ENCODE measurements around the gene ALK. TPM values are rescaled to one million over a fixed set of nuclear protein-coding genes. Genes with fewer than 3 reads are reported as not detected.

ALK gene
- total and polyA plus RNA-seq, 2 donors (not counting 1 experiment from before 2014, with no cell fraction given), result not detected

GRCh38 chr2:29606104-29607037 lies 315.0 kb downstream of the ALK start:
- Histone ChIP-seq H3K4me3 (ENCODE audit: control extremely low read depth in 1 of 5, extremely low read depth in 1 of 5, insufficient read depth in 1 of 5, low read depth in 2 of 5, low read length in 4 of 5) (no peak overlapping the region), H3K36me3 (replicated peaks in 1 of 2; ENCODE audit: control extremely low read depth in 1 of 2, control insufficient read depth in 1 of 2, extremely low read depth in 1 of 2, insufficient read depth in 2 of 2, low read length in 1 of 2) (no peaks in the 10 kb centered on the region), H3K9ac (ENCODE audit: low read length) (no peak overlapping the region), H3K4me2 (replicated peaks; ENCODE audit: low read depth, low read length, poor library complexity, severe bottlenecking) (no peak overlapping the region), H2AFZ (ENCODE audit: insufficient read depth, low read depth, low read length, poor library complexity, severe bottlenecking) (no peak overlapping the region), H4K20me1 (ENCODE audit: control insufficient read depth, insufficient read depth, low read length, poor library complexity, severe bottlenecking) (no peaks in the 10 kb centered on the region), H3K9me3 (ENCODE audit: control extremely low read depth in 1 of 3, control insufficient read depth in 2 of 3, insufficient read depth in 1 of 3, low read length in 2 of 3) (peaks cover 0 to 2% (median 0%) of the 10 kb centered on the region in 3 donors), H3K79me2 (ENCODE audit: control insufficient read depth, insufficient read depth, low read length) (no peaks in the 10 kb centered on the region), H3K27ac (ENCODE audit: low read length in 2 of 2) (no peak overlapping the region), H3K27me3 (replicated peaks in 1 of 4; ENCODE audit: control extremely low read depth in 1 of 4, control insufficient read depth in 3 of 4, insufficient read depth in 4 of 4, low read length in 3 of 4) (no peaks in the 10 kb centered on the region), H3K4me1 (ENCODE audit: control insufficient read depth in 2 of 2, insufficient read depth in 2 of 2, low read length in 2 of 2) (no peaks in the 10 kb centered on the region)
- intact Hi-C loops (cut with micrococcal nuclease), result no loop called here
- 90% methylated on average over 1 of the region's 1 CpG for WGBS (ENCODE audit: insufficient coverage)
- DNase-seq, result no peak
- Mint-ChIP-seq H3K4me1 (no peaks in the 10 kb centered on the region), H3K27me3 (peaks cover 6% of the 10 kb centered on the region), H3K27ac (no peak overlapping the region), H3K9me3 (ENCODE audit: insufficient read depth) (no peaks in the 10 kb centered on the region), H3K4me3 (no peak overlapping the region)
- ChIA-PET POLR2A (no interaction called here), CTCF (no interaction called here)
- ATAC-seq (ENCODE audit: low read depth), result no peak
- TF ChIP-seq CTCF (IDR thresholded peaks at IDR 0.05) (no peak), EZH2 (IDR thresholded peaks at IDR 0.05; ENCODE audit: borderline replicate concordance, insufficient read depth, low read depth, low read length, poor library complexity, severe bottlenecking) (no peak)

DNA sequence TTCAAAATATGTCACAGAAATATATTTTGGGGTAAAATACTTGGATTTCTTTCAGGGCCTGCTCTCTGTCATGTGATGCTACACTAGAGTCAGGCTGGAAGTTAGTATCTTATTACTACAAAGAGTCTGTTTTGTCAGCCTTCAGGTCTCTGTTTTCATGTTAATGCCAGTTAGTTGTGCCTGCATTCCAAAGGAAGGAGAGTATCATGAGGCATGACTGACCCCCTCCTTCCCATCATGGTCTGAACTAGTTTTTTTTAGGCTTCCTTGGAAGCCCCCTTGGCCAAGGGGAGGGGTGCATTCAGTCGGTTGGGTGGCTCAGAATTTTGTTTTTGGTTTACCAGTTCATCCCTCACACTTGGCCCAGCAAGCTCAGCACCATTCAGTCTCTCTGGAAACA lies 318.0 kb downstream of the ALK start:
- Histone ChIP-seq H3K36me3 (replicated peaks in 1 of 2; ENCODE audit: control extremely low read depth in 1 of 2, control insufficient read depth in 1 of 2, extremely low read depth in 1 of 2, insufficient read depth in 2 of 2, low read length in 1 of 2) (no peaks in the 10 kb centered on the region), H3K4me2 (replicated peaks; ENCODE audit: low read depth, low read length, poor library complexity, severe bottlenecking) (no peak overlapping the region), H3K27me3 (replicated peaks in 1 of 4; ENCODE audit: control extremely low read depth in 1 of 4, control insufficient read depth in 3 of 4, insufficient read depth in 4 of 4, low read length in 3 of 4) (no peaks in the 10 kb centered on the region), H4K20me1 (ENCODE audit: control insufficient read depth, insufficient read depth, low read length, poor library complexity, severe bottlenecking) (no peaks in the 10 kb centered on the region), H3K27ac (ENCODE audit: low read length in 2 of 2) (no peak overlapping the region), H3K79me2 (ENCODE audit: control insufficient read depth, insufficient read depth, low read length) (no peaks in the 10 kb centered on the region), H3K9me3 (ENCODE audit: control extremely low read depth in 1 of 3, control insufficient read depth in 2 of 3, insufficient read depth in 1 of 3, low read length in 2 of 3) (no peaks in the 10 kb centered on the region), H3K4me1 (ENCODE audit: control insufficient read depth in 2 of 2, insufficient read depth in 2 of 2, low read length in 2 of 2) (no peaks in the 10 kb centered on the region), H3K9ac (ENCODE audit: low read length) (no peak overlapping the region), H3K4me3 (ENCODE audit: control extremely low read depth in 1 of 5, extremely low read depth in 1 of 5, insufficient read depth in 1 of 5, low read depth in 2 of 5, low read length in 4 of 5) (no peak overlapping the region), H2AFZ (ENCODE audit: insufficient read depth, low read depth, low read length, poor library complexity, severe bottlenecking) (no peak overlapping the region)
- intact Hi-C loops (cut with micrococcal nuclease), result no loop called here
- ChIA-PET CTCF (interaction anchor here (0.6 kb wide), 1 partner anchor 37 kb away, joined by 4 read pairs; no protein-coding TSS in a partner anchor), POLR2A (no interaction called here)
- ATAC-seq (ENCODE audit: low read depth) (no peak), DNase-seq (no peak)
- Mint-ChIP-seq H3K27ac (no peak overlapping the region), H3K9me3 (ENCODE audit: insufficient read depth) (no peaks in the 10 kb centered on the region), H3K27me3 (peaks cover 3% of the 10 kb centered on the region), H3K4me3 (no peak overlapping the region), H3K4me1 (no peaks in the 10 kb centered on the region)
- TF ChIP-seq EZH2 (IDR thresholded peaks at IDR 0.05; ENCODE audit: borderline replicate concordance, insufficient read depth, low read depth, low read length, poor library complexity, severe bottlenecking), result no peak
- WGBS (ENCODE audit: insufficient coverage), result no CpG with 5 or more reads among the region's 1 CpG
